PFSK-1 (cell line): Measurements from ENCODE around the gene BAG5.

Experiments used
- POLR2AphosphoS5 ChIP-seq: IDR thresholded peaks from 2 replicates; pipeline ENCODE4 v1.6.1; 2012; ENCODE audit warnings: low read depth, mild to moderate bottlenecking, control low read depth, low read length, moderate library complexity
- SIN3A ChIP-seq: IDR thresholded peaks from 2 replicates; pipeline ENCODE4 v1.6.1; 2012; ENCODE audit warnings: mild to moderate bottlenecking, low read length, moderate library complexity, borderline replicate concordance; ENCODE audit not compliant: insufficient read depth
- TF ChIP-seq, protein P1 (sequence below), 2 experiments: IDR thresholded peaks; 2 replicates each; pipeline versions ENCODE4 v1.6.1 to v1.8.0; 2011 to 2012; ENCODE audit warnings: low read depth in 2 of 2, low read length in 2 of 2, control low read depth in 1 of 2, inconsistent platforms in 1 of 2, mild to moderate bottlenecking in 1 of 2, moderate library complexity in 1 of 2; ENCODE audit not compliant: insufficient read depth in 1 of 2

DNA sequence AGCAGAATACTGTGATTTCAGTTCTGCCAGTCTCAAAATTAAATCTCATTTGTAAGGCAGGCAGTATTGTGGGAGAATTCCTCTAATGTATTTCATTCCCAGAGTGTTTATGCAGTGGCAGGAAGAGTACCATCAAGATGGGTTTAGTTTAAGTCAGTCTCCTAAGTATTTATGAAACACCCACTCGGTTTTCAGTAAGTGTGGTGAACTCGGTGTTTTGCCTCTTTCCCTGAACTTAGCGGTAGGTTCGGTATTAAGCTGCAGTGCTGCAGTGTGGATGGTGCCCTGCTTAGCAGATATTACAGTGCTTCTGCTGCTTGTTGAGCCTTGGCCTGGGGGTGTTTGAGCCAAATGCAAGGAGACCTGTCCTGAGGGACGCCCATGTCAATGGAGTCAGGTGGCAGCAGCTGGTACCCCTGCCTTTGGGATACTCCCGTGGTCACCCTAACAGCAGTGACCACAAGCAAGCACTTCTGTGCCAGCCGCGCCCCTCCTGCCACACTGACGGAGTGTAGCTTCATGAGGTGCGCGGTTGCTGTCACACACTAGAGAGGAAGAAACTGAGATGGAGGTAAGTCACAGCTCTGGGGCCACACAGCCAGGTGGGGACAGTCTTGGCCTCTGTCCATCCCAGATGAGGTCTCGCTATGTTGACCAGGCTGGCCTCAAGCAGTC, 16.1 kb upstream of the BAG5 start:
- TF ChIP-seq, protein P1, sequence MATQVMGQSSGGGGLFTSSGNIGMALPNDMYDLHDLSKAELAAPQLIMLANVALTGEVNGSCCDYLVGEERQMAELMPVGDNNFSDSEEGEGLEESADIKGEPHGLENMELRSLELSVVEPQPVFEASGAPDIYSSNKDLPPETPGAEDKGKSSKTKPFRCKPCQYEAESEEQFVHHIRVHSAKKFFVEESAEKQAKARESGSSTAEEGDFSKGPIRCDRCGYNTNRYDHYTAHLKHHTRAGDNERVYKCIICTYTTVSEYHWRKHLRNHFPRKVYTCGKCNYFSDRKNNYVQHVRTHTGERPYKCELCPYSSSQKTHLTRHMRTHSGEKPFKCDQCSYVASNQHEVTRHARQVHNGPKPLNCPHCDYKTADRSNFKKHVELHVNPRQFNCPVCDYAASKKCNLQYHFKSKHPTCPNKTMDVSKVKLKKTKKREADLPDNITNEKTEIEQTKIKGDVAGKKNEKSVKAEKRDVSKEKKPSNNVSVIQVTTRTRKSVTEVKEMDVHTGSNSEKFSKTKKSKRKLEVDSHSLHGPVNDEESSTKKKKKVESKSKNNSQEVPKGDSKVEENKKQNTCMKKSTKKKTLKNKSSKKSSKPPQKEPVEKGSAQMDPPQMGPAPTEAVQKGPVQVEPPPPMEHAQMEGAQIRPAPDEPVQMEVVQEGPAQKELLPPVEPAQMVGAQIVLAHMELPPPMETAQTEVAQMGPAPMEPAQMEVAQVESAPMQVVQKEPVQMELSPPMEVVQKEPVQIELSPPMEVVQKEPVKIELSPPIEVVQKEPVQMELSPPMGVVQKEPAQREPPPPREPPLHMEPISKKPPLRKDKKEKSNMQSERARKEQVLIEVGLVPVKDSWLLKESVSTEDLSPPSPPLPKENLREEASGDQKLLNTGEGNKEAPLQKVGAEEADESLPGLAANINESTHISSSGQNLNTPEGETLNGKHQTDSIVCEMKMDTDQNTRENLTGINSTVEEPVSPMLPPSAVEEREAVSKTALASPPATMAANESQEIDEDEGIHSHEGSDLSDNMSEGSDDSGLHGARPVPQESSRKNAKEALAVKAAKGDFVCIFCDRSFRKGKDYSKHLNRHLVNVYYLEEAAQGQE (IDR thresholded peaks at IDR 0.05; ENCODE audit: insufficient read depth in 1 of 2, low read depth in 2 of 2, low read length in 2 of 2) = no peak
- TF ChIP-seq SIN3A (no peak), POLR2AphosphoS5 (no peak)
